Transverse colon (tissue), 4 donors: ENCODE data around the gene ATXN2L.

Experiments used
- CTCF ChIP-seq, 5 experiments: fragments of 200-600 bp in 3 of 5; fragments of 450-650 bp in 2 of 5; sonication (generic) in 3 of 5; IDR thresholded peaks; 1 replicate in 2 of 5; 2 replicates in 3 of 5; pipeline ENCODE4 v1.5.1; 2016 to 2017; ENCODE audit warnings: antibody characterized with exemption in 5 of 5, inconsistent platforms in 3 of 5, mild to moderate bottlenecking in 2 of 5, moderate library complexity in 1 of 5
- EP300 ChIP-seq: sonication (generic); formaldehyde crosslinking; IDR thresholded peaks from one replicate; pipeline ENCODE4 v1.6.1; 2017; ENCODE audit warnings: antibody characterized with exemption, low read depth
- POLR2A ChIP-seq: fragments of 450-650 bp; IDR thresholded peaks from one replicate; pipeline ENCODE4 v1.6.1; 2016; ENCODE audit warnings: antibody characterized with exemption, mild to moderate bottlenecking, moderate library complexity
- POLR2AphosphoS5 ChIP-seq, 3 donors: sonication (generic); formaldehyde crosslinking; IDR thresholded peaks; one replicate each; pipeline ENCODE4 v1.6.1; 2016; ENCODE audit warnings: antibody characterized with exemption in 3 of 3

- TF ChIP-seq CTCF (IDR thresholded peaks at IDR 0.05) (no peak), POLR2AphosphoS5 (IDR thresholded peaks at IDR 0.05) (no peak), POLR2A (no peak), EP300 (no peak)
These were observed 56.6 kb downstream of the ATXN2L start for GRCh38 chr16:28879261-28879840.
